Mucosa of descending colon (tissue), 3 donors: ENCODE measurements around the gene CCDC182. TPM values are rescaled to one million over a fixed set of nuclear protein-coding genes. Genes with fewer than 3 reads are reported as not detected.

Source experiments
- ATAC-seq: fragments of 200-7000 bp; cut with Tn5 transposase; one replicate; pipeline ENCODE4 v1.9.1; 2020; ENCODE audit warnings: mild to moderate bottlenecking, moderate library complexity
- DNase-seq, 3 donors: peaks; one replicate each; pipeline ENCODE4 v3.0.0-alpha.2; 2020
- H3K36me3 ChIP-seq: fragments of 200-600 bp; one replicate; pipeline ENCODE4 v1.8.0; 2021; ENCODE audit warnings: low read depth, mild to moderate bottlenecking
- H3K4me1 ChIP-seq: fragments of 200-600 bp; one replicate; pipeline ENCODE4 v1.8.0; 2021; ENCODE audit warnings: low read depth, mild to moderate bottlenecking
- H3K4me3 ChIP-seq: fragments of 200-600 bp; one replicate; pipeline ENCODE4 v1.8.0; 2021; ENCODE audit warnings: mild to moderate bottlenecking
- H3K9me3 ChIP-seq: fragments of 200-600 bp; one replicate; pipeline ENCODE4 v1.8.0; 2021; ENCODE audit warnings: mild to moderate bottlenecking
- intact Hi-C, 2 donors: fragments of 100-400 bp; cut with DNase I in 1 of 2; cut with micrococcal nuclease in 1 of 2; formaldehyde crosslinking; loops; one replicate each; pipeline versions ENCODE4 v1.11.0 to v1.11.1; 2022; cut with DNase I, micrococcal nuclease
- total RNA-seq, 3 donors: library from RNA; stranded (reverse); fragmentation: NEBNext Ultra II Directional in 2 of 3; extraction: Animal tissue kit (Norgen Biotek cat#: 25700) in 2 of 3; gene quantifications; one replicate each; pipeline versions ENCODE4 v1.2.1 to v1.2.4, GENCODE V29; 2021 to 2023
- TF ChIP-seq, protein P1 (sequence below): fragments of 200-600 bp; IDR thresholded peaks from one replicate; pipeline ENCODE4 v1.8.0; 2022; ENCODE audit warnings: antibody characterized with exemption, mild to moderate bottlenecking
- donor health status: DM: no; HTN: no; CAD: no; lungs with moderate emphysema.
- donor health status: DM: no; HTN: no; CAD: no.
- donor health status: DM: no; HTN: yes; CAD: no.

Gene CCDC182
- total RNA-seq, 3 donors from 2014 or later: not detected

DNA sequence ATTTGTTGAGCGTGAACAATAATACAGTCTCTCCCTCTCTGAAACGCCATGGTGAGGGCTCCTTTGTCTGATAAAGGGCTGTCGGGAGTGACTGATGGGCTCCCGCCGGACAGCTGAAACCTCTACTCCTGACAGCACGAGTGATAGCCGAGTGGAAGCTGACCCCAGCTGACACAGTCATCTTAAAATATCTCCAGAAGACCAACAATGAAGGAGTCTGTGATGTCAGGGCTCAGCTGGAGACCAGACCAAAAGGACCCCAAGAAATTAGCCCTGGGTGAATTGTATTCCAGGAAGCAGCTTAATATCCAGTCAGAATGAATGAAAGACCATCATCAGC is 22.4 kb downstream of the CCDC182 start:
- no peak overlapping the region for H3K4me3 ChIP-seq
- DNase-seq (no peak), ATAC-seq (no peak)
- intact Hi-C loops: no loop called here
- H3K4me1 ChIP-seq: no peaks in the 10 kb centered on the region
- H3K36me3 ChIP-seq: no peaks in the 10 kb centered on the region
- H3K9me3 ChIP-seq: no peaks in the 10 kb centered on the region
- TF ChIP-seq, protein P1, sequence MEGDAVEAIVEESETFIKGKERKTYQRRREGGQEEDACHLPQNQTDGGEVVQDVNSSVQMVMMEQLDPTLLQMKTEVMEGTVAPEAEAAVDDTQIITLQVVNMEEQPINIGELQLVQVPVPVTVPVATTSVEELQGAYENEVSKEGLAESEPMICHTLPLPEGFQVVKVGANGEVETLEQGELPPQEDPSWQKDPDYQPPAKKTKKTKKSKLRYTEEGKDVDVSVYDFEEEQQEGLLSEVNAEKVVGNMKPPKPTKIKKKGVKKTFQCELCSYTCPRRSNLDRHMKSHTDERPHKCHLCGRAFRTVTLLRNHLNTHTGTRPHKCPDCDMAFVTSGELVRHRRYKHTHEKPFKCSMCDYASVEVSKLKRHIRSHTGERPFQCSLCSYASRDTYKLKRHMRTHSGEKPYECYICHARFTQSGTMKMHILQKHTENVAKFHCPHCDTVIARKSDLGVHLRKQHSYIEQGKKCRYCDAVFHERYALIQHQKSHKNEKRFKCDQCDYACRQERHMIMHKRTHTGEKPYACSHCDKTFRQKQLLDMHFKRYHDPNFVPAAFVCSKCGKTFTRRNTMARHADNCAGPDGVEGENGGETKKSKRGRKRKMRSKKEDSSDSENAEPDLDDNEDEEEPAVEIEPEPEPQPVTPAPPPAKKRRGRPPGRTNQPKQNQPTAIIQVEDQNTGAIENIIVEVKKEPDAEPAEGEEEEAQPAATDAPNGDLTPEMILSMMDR: no peak

DNA sequence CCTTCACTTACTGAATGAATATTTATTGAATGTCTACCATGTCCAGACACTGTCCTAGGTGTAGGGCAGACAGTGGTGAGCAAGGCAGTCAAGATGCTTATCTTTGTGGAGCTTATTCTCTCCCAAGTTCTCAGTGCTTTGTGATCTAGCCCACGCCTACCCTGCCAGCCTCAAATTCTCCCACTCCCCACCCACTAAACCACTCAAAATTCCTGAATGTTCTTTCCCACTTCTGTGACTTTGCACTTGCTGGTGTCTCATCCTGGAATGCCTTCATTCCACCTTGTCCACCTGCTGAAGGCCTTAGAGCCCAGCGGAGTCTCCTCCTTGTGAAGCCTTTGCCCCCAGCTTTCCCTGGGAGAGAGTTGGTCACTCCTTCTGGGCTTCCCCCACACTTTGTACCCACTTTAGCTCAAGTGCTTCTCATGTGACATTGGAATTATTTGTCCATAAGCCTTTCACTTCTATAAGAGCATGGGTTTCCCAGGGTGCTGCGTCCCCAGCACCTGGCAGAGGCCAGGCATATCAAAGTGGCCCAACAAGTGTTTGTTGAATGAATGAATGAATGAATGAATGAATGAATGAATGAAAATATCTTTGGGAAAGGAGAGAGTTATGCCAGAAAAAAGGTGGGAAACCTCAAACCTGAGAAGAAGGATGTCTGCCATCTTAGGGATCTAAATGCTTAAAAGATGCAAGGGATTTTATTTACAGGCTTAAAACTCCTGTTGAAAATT is 23.0 kb downstream of the CCDC182 start:
- TF ChIP-seq, protein P1: no peak
- no peak overlapping the region for H3K4me3 ChIP-seq
- no peaks in the 10 kb centered on the region for H3K9me3 ChIP-seq
- H3K4me1 ChIP-seq: no peaks in the 10 kb centered on the region
- no peak for ATAC-seq
- DNase-seq: no peak
- H3K36me3 ChIP-seq: no peaks in the 10 kb centered on the region
- intact Hi-C loops: no loop called here

DNA sequence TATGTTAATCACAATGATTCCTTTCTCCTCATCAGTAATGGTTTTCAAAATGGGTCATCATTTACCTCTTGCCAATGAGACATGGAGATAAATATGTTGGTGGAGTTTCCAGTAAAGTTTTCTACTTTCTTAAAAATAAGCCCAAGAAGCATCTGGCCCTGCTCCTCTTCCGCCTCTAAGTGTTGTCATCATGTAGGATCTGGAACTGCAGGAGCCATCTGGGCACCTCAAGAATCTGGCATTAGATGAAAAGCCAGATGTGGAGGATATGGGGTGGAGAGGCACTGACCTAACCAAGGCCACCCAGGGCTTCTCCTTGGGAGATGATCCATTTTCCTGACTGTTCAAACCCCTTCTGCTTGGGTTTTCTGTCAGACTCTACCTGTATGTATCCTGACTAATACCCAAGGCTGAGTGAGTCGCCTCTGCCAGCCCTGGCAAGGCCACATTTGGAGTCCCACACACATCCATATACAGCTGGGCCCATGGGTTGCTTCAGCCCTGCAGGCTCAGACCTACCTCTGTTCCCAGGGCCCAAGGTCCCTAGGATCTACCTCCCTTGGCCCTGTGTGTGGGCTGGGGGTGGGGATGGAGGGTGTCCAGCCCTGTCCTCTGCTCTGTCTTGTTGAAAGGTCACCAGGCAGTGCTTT is 24.6 kb downstream of the CCDC182 start:
- no peak for ATAC-seq
- Histone ChIP-seq H3K4me3 (no peak overlapping the region), H3K9me3 (no peaks in the 10 kb centered on the region), H3K4me1 (no peaks in the 10 kb centered on the region), H3K36me3 (no peaks in the 10 kb centered on the region)
- TF ChIP-seq, protein P1: no peak
- no peak for DNase-seq
- intact Hi-C loops: no loop called here

DNA sequence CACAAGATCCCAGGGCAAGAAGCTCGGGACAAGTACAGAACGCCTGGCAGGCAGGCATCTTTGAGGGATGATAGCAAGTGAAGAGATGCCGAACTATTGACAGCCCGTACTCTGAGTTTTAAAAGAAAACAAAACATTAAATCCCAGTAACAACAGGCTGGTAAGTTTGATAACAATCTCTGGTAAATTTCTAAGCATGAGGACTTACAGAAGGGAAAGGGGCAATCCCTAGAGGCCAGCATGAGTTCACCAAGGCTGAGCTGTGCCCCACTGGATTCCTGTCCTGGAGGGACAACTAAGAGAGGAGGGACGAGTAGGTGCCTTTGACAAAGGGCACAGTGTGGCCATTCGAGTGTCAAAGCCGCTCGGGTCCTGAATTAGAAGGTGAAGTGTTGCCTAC is 26.2 kb downstream of the CCDC182 start:
- ATAC-seq (no peak), DNase-seq (no peak)
- Histone ChIP-seq H3K36me3 (no peaks in the 10 kb centered on the region), H3K4me1 (no peaks in the 10 kb centered on the region), H3K4me3 (no peak overlapping the region), H3K9me3 (no peaks in the 10 kb centered on the region)
- TF ChIP-seq, protein P1: no peak
- intact Hi-C loops: no loop called here

DNA sequence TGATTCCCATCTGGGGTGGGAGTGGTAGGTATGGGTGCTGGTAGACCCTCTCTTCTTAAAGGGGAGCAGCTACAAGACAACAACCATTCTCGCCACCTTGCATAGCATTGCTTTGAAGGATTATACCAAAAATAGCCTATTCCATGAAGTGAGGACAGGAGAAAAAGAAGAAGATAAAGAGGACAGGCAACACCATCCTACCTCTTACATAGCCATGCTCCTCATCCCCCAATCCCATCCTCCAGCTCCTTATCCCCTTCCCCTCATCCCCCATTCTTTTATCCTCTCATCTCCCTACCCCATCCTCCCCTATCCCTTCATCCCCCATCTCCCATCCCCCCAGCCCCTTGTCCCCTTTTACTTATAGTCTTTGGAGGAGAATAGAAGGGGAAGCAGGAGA is 29.1 kb downstream of the CCDC182 start:
- Histone ChIP-seq H3K36me3 (no peaks in the 10 kb centered on the region), H3K4me3 (no peak overlapping the region), H3K4me1 (no peaks in the 10 kb centered on the region), H3K9me3 (no peaks in the 10 kb centered on the region)
- ATAC-seq (no peak), DNase-seq (no peak)
- TF ChIP-seq, protein P1: no peak
- intact Hi-C loops: no loop called here
